ENCODE data around the gene DHX34. TPM values are rescaled to one million over a fixed set of nuclear protein-coding genes. Genes with fewer than 3 reads are reported as not detected.
"Not testable (repeated sequence)": the region's sequence is repeated elsewhere in the genome, so short reads cannot be mapped to it uniquely, and the experiment has no call there.

The DHX34 gene
- total and polyA plus RNA-seq, 4 donors: 3.1 to 11.6 (median 6.1) TPM

- TF ChIP-seq REST (IDR thresholded peaks at IDR 0.05) (no peak), HNF4A (conservative IDR thresholded peaks at IDR 0.05) (no peak), TAF1 (conservative IDR thresholded peaks at IDR 0.05) (no peak), NR2F2 (IDR thresholded peaks at IDR 0.05) (no peak), ZBTB33 (IDR thresholded peaks at IDR 0.05) (no peak)
These were observed 14.8 kb downstream of the DHX34 start (continued) for GRCh38 chr19:47363758-47364531.

- not testable (repeated sequence) for H3K27me3 ChIP-seq (ENCODE audit: control insufficient read depth in 4 of 4, insufficient read depth in 4 of 4, low read length in 3 of 4); H3K4me1 ChIP-seq (ENCODE audit: control insufficient read depth in 4 of 4, insufficient read depth in 4 of 4, low read length in 3 of 4); H3K9me3 ChIP-seq (ENCODE audit: control insufficient read depth in 4 of 4, low read length in 3 of 4); H3K4me3 ChIP-seq (ENCODE audit: low read depth in 1 of 3, low read length in 3 of 3); DNase-seq (ENCODE audit: low spot score); H3K27ac ChIP-seq (ENCODE audit: low read depth in 1 of 2, low read length in 2 of 2); H3K9ac ChIP-seq (ENCODE audit: low read depth in 1 of 2, low read length in 2 of 2)
- peaks cover 15 to 43% (median 26%) of the 10 kb centered on the region in 4 donors for H3K36me3 ChIP-seq (ENCODE audit: control insufficient read depth in 4 of 4, insufficient read depth in 3 of 4, low read depth in 1 of 4, low read length in 3 of 4)
- 97% methylated on average over 10 of the region's 10 CpGs for WGBS
These were observed 16.3 kb downstream of the DHX34 start for GRCh38 chr19:47365455-47365854.

- peaks cover 8 to 46% (median 23%) of the 10 kb centered on the region in 4 donors for H3K36me3 ChIP-seq (ENCODE audit: control insufficient read depth in 4 of 4, insufficient read depth in 3 of 4, low read depth in 1 of 4, low read length in 3 of 4)
- no peaks in the 10 kb centered on the region for H3K27me3 ChIP-seq (ENCODE audit: control insufficient read depth in 4 of 4, insufficient read depth in 4 of 4, low read length in 3 of 4)
- no peak for TF ChIP-seq ATF3 (IDR thresholded peaks at IDR 0.05)
- no peaks in the 10 kb centered on the region for H3K9me3 ChIP-seq (ENCODE audit: control insufficient read depth in 4 of 4, low read length in 3 of 4)
- H3K4me1 ChIP-seq (ENCODE audit: control insufficient read depth in 4 of 4, insufficient read depth in 4 of 4, low read length in 3 of 4): no peaks in the 10 kb centered on the region
- H3K9ac ChIP-seq (ENCODE audit: low read depth in 1 of 2, low read length in 2 of 2): no peak overlapping the region
- H3K4me3 ChIP-seq (ENCODE audit: low read depth in 1 of 3, low read length in 3 of 3): no peak overlapping the region
- no peak for DNase-seq (ENCODE audit: low spot score)
- H3K27ac ChIP-seq (ENCODE audit: low read depth in 1 of 2, low read length in 2 of 2): no peak overlapping the region
- 89% methylated on average over 10 of the region's 10 CpGs for WGBS
These were observed 21.0 kb downstream of the DHX34 start for GRCh38 chr19:47370045-47370611.

GRCh38 chr19:47371261-47371660 is 22.1 kb downstream of the DHX34 start:
- peaks cover 2 to 4% (median 2%) of the 10 kb centered on the region in 4 donors for H3K4me1 ChIP-seq (ENCODE audit: control insufficient read depth in 4 of 4, insufficient read depth in 4 of 4, low read length in 3 of 4)
- no peaks in the 10 kb centered on the region for H3K27me3 ChIP-seq (ENCODE audit: control insufficient read depth in 4 of 4, insufficient read depth in 4 of 4, low read length in 3 of 4)
- no peak overlapping the region for H3K27ac ChIP-seq (ENCODE audit: low read depth in 1 of 2, low read length in 2 of 2)
- H3K36me3 ChIP-seq (ENCODE audit: control insufficient read depth in 4 of 4, insufficient read depth in 3 of 4, low read depth in 1 of 4, low read length in 3 of 4): peaks cover 5 to 50% (median 28%) of the 10 kb centered on the region in 4 donors
- H3K9me3 ChIP-seq (ENCODE audit: control insufficient read depth in 4 of 4, low read length in 3 of 4): no peaks in the 10 kb centered on the region
- no peak for DNase-seq (ENCODE audit: low spot score)
- H3K4me3 ChIP-seq (ENCODE audit: low read depth in 1 of 3, low read length in 3 of 3): no peak overlapping the region
- WGBS: 95% methylated on average over 9 of the region's 9 CpGs
- H3K9ac ChIP-seq (ENCODE audit: low read depth in 1 of 2, low read length in 2 of 2): no peak overlapping the region
- no peak for TF ChIP-seq SP1 (IDR thresholded peaks at IDR 0.05)
- no peak for TF ChIP-seq ZBTB33 (IDR thresholded peaks at IDR 0.05)
- TF ChIP-seq MAX (IDR thresholded peaks at IDR 0.05): no peak
- TF ChIP-seq HNF4G (IDR thresholded peaks at IDR 0.05): no peak
- no peak for TF ChIP-seq HNF4A (conservative IDR thresholded peaks at IDR 0.05)
- no peak for TF ChIP-seq FOXA1 (IDR thresholded peaks at IDR 0.05)
- TF ChIP-seq REST (IDR thresholded peaks at IDR 0.05): no peak
- TF ChIP-seq JUND (IDR thresholded peaks at IDR 0.05): no peak
- TF ChIP-seq FOXA2 (IDR thresholded peaks at IDR 0.05): no peak
